ENCODE results near the gene PPP6R2. TPM values are rescaled to one million over a fixed set of nuclear protein-coding genes. Genes with fewer than 3 reads are reported as not detected.

The PPP6R2 gene
- total RNA-seq, 1 experiment from 2014 or later = 42.6 TPM

GRCh38 chr22:50467341-50467740 lies 124.2 kb downstream of the PPP6R2 start:
- no peak for DNase-seq
- WGBS (ENCODE audit: extremely low coverage, insufficient read length, low lambda C conversion rate) = no CpG with 5 or more reads among the region's 24 CpGs
- H3K36me3 Mint-ChIP-seq (ENCODE audit: insufficient read depth in 1 of 3, low read depth in 3 of 3) = peaks cover 18 to 47% (median 43%) of the 10 kb centered on the region in 3 experiments; a peak in 6 of 7 replicates
- H3K4me3 Mint-ChIP-seq = no peak overlapping the region
- no peak overlapping the region for H4K8ac ChIP-seq (replicated peaks; ENCODE audit: insufficient read length, low read depth, low read length)
- no peak overlapping the region for H4K91ac ChIP-seq (ENCODE audit: insufficient read length, low read depth, low read length)
- H3K27ac Mint-ChIP-seq = no peak overlapping the region
- H2AFZ ChIP-seq (ENCODE audit: low read length) = no peak overlapping the region
- no peaks in the 10 kb centered on the region for H3K27me3 Mint-ChIP-seq (ENCODE audit: low read depth)
- H2BK5ac ChIP-seq (ENCODE audit: insufficient read length, low read length) = no peak overlapping the region
- H2BK15ac ChIP-seq (ENCODE audit: low read depth, low read length) = no peak overlapping the region
- H3K4ac ChIP-seq (ENCODE audit: low read depth, low read length) = no peak overlapping the region
- no peak overlapping the region for H3K56ac ChIP-seq (ENCODE audit: insufficient read length, low read depth, low read length)
- no peaks in the 10 kb centered on the region for H3K9me3 Mint-ChIP-seq
- H3K18ac ChIP-seq (ENCODE audit: insufficient read length, low read depth, low read length) = no peak overlapping the region
- TF ChIP-seq CTCF (conservative IDR thresholded peaks at IDR 0.05) = no peak
- H3K14ac ChIP-seq (ENCODE audit: insufficient read depth, low read length) = no peak overlapping the region
- H4K5ac ChIP-seq (ENCODE audit: insufficient read length, low read depth, low read length) = no peak overlapping the region
- no peaks in the 10 kb centered on the region for H4K20me1 ChIP-seq (ENCODE audit: control insufficient read depth, insufficient read depth, insufficient read length)
- peaks cover 12 to 15% of the 10 kb centered on the region in 2 experiments for H3K4me1 Mint-ChIP-seq
- no peak overlapping the region for H2AK5ac ChIP-seq (ENCODE audit: insufficient read length, low read length)
- H3T11ph ChIP-seq (ENCODE audit: low read length) = no peak overlapping the region
- no peaks in the 10 kb centered on the region for H3K4me1 ChIP-seq (ENCODE audit: insufficient read depth, low read length)
- no peaks in the 10 kb centered on the region for H3K9me3 ChIP-seq (ENCODE audit: control insufficient read depth, low read depth, low read length)
- no peaks in the 10 kb centered on the region for H3K23me2 ChIP-seq (ENCODE audit: insufficient read length, low read depth, low read length, poor library complexity, severe bottlenecking)
- no peak overlapping the region for H3K4me2 ChIP-seq (ENCODE audit: insufficient read depth, insufficient read length, low read length)
- H3K27ac ChIP-seq (ENCODE audit: insufficient read length, low read depth, low read length) = no peak overlapping the region
- H2BK12ac ChIP-seq (ENCODE audit: insufficient read length, low read depth, low read length) = no peak overlapping the region
- peaks cover under 1% of the 10 kb centered on the region; the same call in 1 of the 2 replicates for H3K79me2 ChIP-seq (ENCODE audit: insufficient read depth, low read length)
- H2BK120ac ChIP-seq (ENCODE audit: low read depth, low read length, poor library complexity, severe bottlenecking) = no peak overlapping the region
- no peaks in the 10 kb centered on the region for H3K27me3 ChIP-seq (ENCODE audit: insufficient read depth, low read length)
- H2BK20ac ChIP-seq (ENCODE audit: low read depth, low read length, poor library complexity, severe bottlenecking) = no peak overlapping the region
- no peak overlapping the region for H3K23ac ChIP-seq (ENCODE audit: insufficient read length, low read depth, low read length)
- H3K9ac ChIP-seq (ENCODE audit: extremely low read depth, insufficient read length, low read length) = no peak overlapping the region
- peaks cover 8% of the 10 kb centered on the region for H3K79me1 ChIP-seq (ENCODE audit: insufficient read depth, low read depth, low read length, poor library complexity, severe bottlenecking)

Measured in H9 (cell line).